Small intestine (tissue), 7 donors: ENCODE results near the gene GAREM1. TPM values are rescaled to one million over a fixed set of nuclear protein-coding genes. Genes with fewer than 3 reads are reported as not detected.

ENCODE experiments used
- DNase-seq, 2 donors: peaks; one replicate each; pipeline versions ENCODE4 v3.0.0 to v3.0.0-alpha.2; 2013
- FAIRE-seq: peaks from 2 replicates; lab custom pipeline; 2012; peaks lifted over from hg19 to GRCh38; lab: Jason Lieb, UNC
- H3K27ac ChIP-seq, 3 donors: one replicate each; pipeline ENCODE4 v1.5.1; 2013; ENCODE audit warnings: low read length in 2 of 3, mild to moderate bottlenecking in 2 of 3, control low read depth in 1 of 3, inconsistent platforms in 1 of 3, low read depth in 1 of 3, moderate library complexity in 1 of 3
- H3K27me3 ChIP-seq, 3 donors: one replicate each; pipeline ENCODE4 v1.6.1; 2013; ENCODE audit warnings: low read length in 3 of 3, inconsistent platforms in 1 of 3; ENCODE audit not compliant: control insufficient read depth in 3 of 3, insufficient read depth in 3 of 3
- H3K36me3 ChIP-seq, 3 donors: one replicate each; pipeline ENCODE4 v1.6.1; 2013; ENCODE audit warnings: low read length in 3 of 3, inconsistent platforms in 1 of 3, low read depth in 1 of 3, mild to moderate bottlenecking in 1 of 3, moderate library complexity in 1 of 3; ENCODE audit not compliant: control insufficient read depth in 3 of 3, insufficient read depth in 2 of 3
- H3K4me1 ChIP-seq, 3 donors: one replicate each; pipeline ENCODE4 v1.6.1; 2013; ENCODE audit warnings: low read length in 2 of 3, inconsistent platforms in 1 of 3, low read depth in 1 of 3, mild to moderate bottlenecking in 1 of 3, moderate library complexity in 1 of 3; ENCODE audit not compliant: control insufficient read depth in 3 of 3, insufficient read depth in 2 of 3
- H3K4me3 ChIP-seq, 3 donors: one replicate each; pipeline ENCODE4 v1.5.1; 2013; ENCODE audit warnings: low read length in 3 of 3, control low read depth in 1 of 3, inconsistent platforms in 1 of 3, low read depth in 1 of 3, mild to moderate bottlenecking in 1 of 3, moderate library complexity in 1 of 3
- H3K9me3 ChIP-seq, 2 donors: one replicate each; pipeline ENCODE4 v1.6.1; 2013; ENCODE audit warnings: low read depth in 1 of 2, low read length in 1 of 2; ENCODE audit not compliant: control insufficient read depth in 2 of 2, insufficient read depth in 1 of 2
- WGBS, 3 donors: extraction: QIAGEN DNeasy Blood & Tissue Kit; methylation state at CpG; one replicate each; pipeline ENCODE4 v1.1.7; 2013; 5-methylcytosine and 5-hydroxymethylcytosine counted together
- polyA plus RNA-seq, 4 donors: library from polyadenylated mRNA; stranded (reverse) in 3 of 4; unstranded in 1 of 4; fragments of 200-250 nt in 3 of 4; fragments of 120-200 nt in 1 of 4; gene quantifications; one replicate each; pipeline versions ENCODE4 v1.2.1 to v1.2.3, GENCODE V29; 2013
- donor health status: healthy with polysubstance abuse.
- donor health status: control.
- donor health status: control.
- donor health status: Bipolar disorder and iron deficiency.
- donor health status: healthy.

Gene GAREM1
- polyA plus RNA-seq, 4 donors, result 1.9 to 12.8 (median 4.0) TPM

GRCh38 chr18:32303400-32303799 is 167.3 kb downstream of the GAREM1 start:
- no peak overlapping the region for H3K4me3 ChIP-seq
- H3K9me3 ChIP-seq, result no peaks in the 10 kb centered on the region
- WGBS, 3 donors, result 89 to 91% (median 91%) methylated on average over 4 of the region's 4 CpGs
- peaks cover 0 to 3% (median 0%) of the 10 kb centered on the region in 3 donors for H3K36me3 ChIP-seq
- no peak for FAIRE-seq
- H3K4me1 ChIP-seq, result no peaks in the 10 kb centered on the region
- DNase-seq, result no peak
- no peaks in the 10 kb centered on the region for H3K27me3 ChIP-seq
- H3K27ac ChIP-seq, result no peak overlapping the region

GRCh38 chr18:32302806-32303205 is 167.9 kb downstream of the GAREM1 start:
- 80 to 90% (median 86%) methylated on average over 5 of the region's 5 CpGs for WGBS, 3 donors
- no peak for DNase-seq
- no peak for FAIRE-seq
- H3K27me3 ChIP-seq, result no peaks in the 10 kb centered on the region
- peaks cover 0 to 3% (median 0%) of the 10 kb centered on the region in 3 donors for H3K36me3 ChIP-seq
- no peaks in the 10 kb centered on the region for H3K4me1 ChIP-seq
- H3K4me3 ChIP-seq, result no peak overlapping the region
- no peaks in the 10 kb centered on the region for H3K9me3 ChIP-seq
- no peak overlapping the region for H3K27ac ChIP-seq

DNA sequence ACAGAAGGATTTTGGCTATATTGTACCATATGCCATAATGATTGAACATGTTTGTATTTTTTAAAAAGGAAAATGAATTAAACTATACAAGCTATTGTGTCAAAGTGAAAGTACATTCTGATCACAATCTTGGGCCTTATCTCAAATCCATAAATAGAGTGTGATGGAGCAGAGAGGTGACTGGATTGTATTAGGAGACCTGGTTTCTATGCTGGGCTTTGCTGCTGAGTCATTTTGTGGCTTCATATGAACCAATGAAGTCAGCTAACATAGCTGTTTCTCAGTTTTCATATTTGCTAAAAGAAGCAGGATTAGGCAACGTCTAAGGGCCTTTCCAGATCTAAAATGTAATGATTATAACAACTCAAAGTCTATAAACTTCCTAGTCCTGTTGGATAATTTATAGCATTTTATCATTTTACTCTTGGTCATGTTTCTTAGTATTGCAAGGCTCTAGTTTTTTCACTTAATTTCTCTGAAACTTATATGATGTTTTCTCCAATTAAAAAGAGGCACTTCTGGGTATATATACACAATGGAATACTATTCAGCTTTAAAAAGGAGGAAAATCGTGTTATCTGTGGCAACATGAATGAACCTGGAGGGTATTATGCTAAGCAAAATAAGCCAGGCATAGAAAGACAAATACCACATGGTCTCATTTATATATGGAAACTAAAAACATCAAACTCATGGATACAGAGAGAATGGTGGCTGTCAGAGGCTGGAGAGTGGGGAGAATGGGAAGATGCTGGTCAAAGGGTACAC is 168.5 kb downstream of the GAREM1 start:
- peak in 1 of 2 donors; percentile 58 for DNase-seq
- H3K4me3 ChIP-seq, result no peak overlapping the region
- 43 to 47% (median 44%) methylated on average over 2 of the region's 2 CpGs for WGBS, 3 donors
- FAIRE-seq, result peak; percentile 30
- H3K27ac ChIP-seq, result no peak overlapping the region
- H3K9me3 ChIP-seq, result no peaks in the 10 kb centered on the region
- H3K36me3 ChIP-seq, result peaks cover 0 to 3% (median 0%) of the 10 kb centered on the region in 3 donors
- H3K4me1 ChIP-seq, result no peaks in the 10 kb centered on the region
- no peaks in the 10 kb centered on the region for H3K27me3 ChIP-seq

- Histone ChIP-seq H3K36me3 (peaks cover 0 to 3% (median 0%) of the 10 kb centered on the region in 3 donors), H3K4me3 (no peak overlapping the region), H3K4me1 (no peaks in the 10 kb centered on the region), H3K9me3 (no peaks in the 10 kb centered on the region), H3K27ac (no peak overlapping the region), H3K27me3 (no peaks in the 10 kb centered on the region)
- DNase-seq, result no peak
- FAIRE-seq, result no peak
- WGBS, 3 donors, result 75 to 88% (median 81%) methylated on average over 4 of the region's 4 CpGs
These were observed 169.3 kb downstream of the GAREM1 start for GRCh38 chr18:32301361-32301760.

GRCh38 chr18:32300914-32301313 is 169.8 kb downstream of the GAREM1 start:
- no peak for FAIRE-seq
- H3K27ac ChIP-seq, result no peak overlapping the region

GRCh38 chr18:32299484-32299883 is 171.2 kb downstream of the GAREM1 start:
- Histone ChIP-seq H3K4me1 (no peaks in the 10 kb centered on the region), H3K4me3 (no peak overlapping the region), H3K36me3 (peaks cover 0 to 3% (median 0%) of the 10 kb centered on the region in 3 donors), H3K27ac (no peak overlapping the region), H3K9me3 (no peaks in the 10 kb centered on the region), H3K27me3 (no peaks in the 10 kb centered on the region)
- WGBS, 3 donors, result 63 to 81% (median 71%) methylated on average over 1 of the region's 1 CpG
- DNase-seq (no peak), FAIRE-seq (no peak)

More at GRCh38 chr18:32300914-32301313, 169.8 kb downstream of the GAREM1 start:
- 76 to 90% (median 85%) methylated on average over 5 of the region's 5 CpGs for WGBS, 3 donors
- Histone ChIP-seq H3K9me3 (no peaks in the 10 kb centered on the region), H3K27me3 (no peaks in the 10 kb centered on the region), H3K4me1 (no peaks in the 10 kb centered on the region), H3K36me3 (peaks cover 0 to 3% (median 0%) of the 10 kb centered on the region in 3 donors), H3K4me3 (no peak overlapping the region)
- no peak for DNase-seq

DNA sequence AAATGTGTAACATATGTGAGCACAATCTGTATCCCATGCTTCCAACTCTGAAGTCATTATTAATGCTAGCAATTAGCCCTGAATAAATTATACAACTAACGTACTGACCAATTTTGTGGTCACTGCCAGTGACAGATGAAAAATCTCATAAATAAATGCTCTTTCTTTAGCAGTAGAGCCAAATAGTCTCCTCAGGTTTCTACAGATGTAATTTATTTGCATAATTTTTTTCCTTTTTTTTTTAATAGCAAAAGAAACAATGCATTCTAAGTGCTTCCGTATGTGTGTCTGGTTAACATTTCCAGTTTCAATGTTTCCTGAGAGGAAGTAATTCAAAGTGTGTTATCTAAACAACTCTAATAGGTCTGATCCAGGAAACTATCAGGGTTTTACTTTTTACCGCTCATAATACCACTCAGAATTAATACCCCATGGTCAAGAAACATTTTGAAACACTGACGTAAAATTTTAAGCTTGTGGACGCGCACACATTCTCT is 172.5 kb downstream of the GAREM1 start:
- DNase-seq (no peak), FAIRE-seq (peak; percentile 36)
- WGBS, 3 donors, result 42 to 66% (median 57%) methylated on average over 6 of the region's 6 CpGs
- no peaks in the 10 kb centered on the region for H3K9me3 ChIP-seq
- no peaks in the 10 kb centered on the region for H3K4me1 ChIP-seq
- H3K27ac ChIP-seq, result no peak overlapping the region
- H3K4me3 ChIP-seq, result no peak overlapping the region
- H3K27me3 ChIP-seq, result no peaks in the 10 kb centered on the region
- H3K36me3 ChIP-seq, result peaks cover 0 to 3% (median 0%) of the 10 kb centered on the region in 3 donors

DNA sequence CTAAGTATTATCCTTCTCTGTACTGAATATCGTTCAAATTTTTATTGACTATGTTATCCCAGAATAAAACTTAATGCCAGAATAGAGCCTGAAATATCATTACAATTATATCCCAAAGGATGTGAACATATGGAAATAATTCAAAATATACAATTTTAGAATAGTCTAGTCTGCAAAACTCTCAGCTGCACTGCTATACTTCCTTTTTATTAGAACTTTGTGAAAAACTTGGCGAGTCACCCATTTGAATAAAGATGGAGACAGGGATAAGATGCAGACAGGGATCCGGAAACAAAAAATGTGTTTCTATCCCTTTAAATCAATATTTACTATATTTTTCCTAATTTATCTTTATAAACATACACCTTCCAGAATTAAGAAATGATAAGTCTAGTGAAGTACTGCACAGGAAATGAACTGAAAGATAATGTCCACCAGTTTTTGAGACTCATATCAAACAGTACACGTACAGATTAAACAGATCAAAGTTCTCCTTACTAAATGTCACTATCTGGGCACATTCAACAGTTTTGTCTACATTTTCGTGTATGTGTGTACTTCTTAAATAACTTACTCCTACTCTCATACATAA is 173.0 kb downstream of the GAREM1 start:
- WGBS, 3 donors, result 53 to 57% (median 56%) methylated on average over 5 of the region's 5 CpGs
- H3K4me1 ChIP-seq, result no peaks in the 10 kb centered on the region
- DNase-seq (peak in 1 of 2 donors; percentile 22), FAIRE-seq (no peak)
- no peaks in the 10 kb centered on the region for H3K27me3 ChIP-seq
- peaks cover 0 to under 1% (median 0%) of the 10 kb centered on the region in 3 donors for H3K36me3 ChIP-seq
- H3K27ac ChIP-seq, result no peak overlapping the region
- no peaks in the 10 kb centered on the region for H3K9me3 ChIP-seq
- H3K4me3 ChIP-seq, result no peak overlapping the region
